ENCODE results near the gene TMEM190.

- TF ChIP-seq CHD4 (IDR thresholded peaks at IDR 0.05): no peak
- TF ChIP-seq SP1 (IDR thresholded peaks at IDR 0.05; ENCODE audit: low read depth, low read length): peak; percentile 98
- TF ChIP-seq REST (IDR thresholded peaks at IDR 0.05; ENCODE audit: low read depth, low read length): no peak
- no peak for TF ChIP-seq ZNF24 (IDR thresholded peaks at IDR 0.05)
These were observed 37.3 kb upstream of the TMEM190 start, which contains the start of gene KMT5C for GRCh38 chr19:55339105-55339888.

Data from GM12878 (cell line).